PC-3 (cell line): ENCODE results near the gene UQCC2. TPM values are rescaled to one million over a fixed set of nuclear protein-coding genes. Genes with fewer than 3 reads are reported as not detected.

Experiments
- ATAC-seq: fragments of 200-7000 bp; cut with Tn5 transposase; 2 replicates; pipeline ENCODE4 v1.9.1; 2020; ENCODE audit warnings: mild to moderate bottlenecking, moderate library complexity
- BruUV-seq: library from RNA; stranded (reverse); fragments of 400-500 nt; replicated peaks from 2 replicates; lab custom pipeline; 2021; lab: Mats Ljungman, UMichigan
- CTCF ChIA-PET: fragments of 300-600 bp; sonication (Branson Sonifier 250); formaldehyde crosslinking; loops from one replicate; lab custom pipeline; 2022; ENCODE audit warnings: antibody characterized with exemption; lab: Charles Lee
- POLR2A ChIA-PET: fragments of 300-600 bp; sonication (Branson Sonifier 250); formaldehyde crosslinking; loops from one replicate; lab custom pipeline; 2022; ENCODE audit warnings: antibody characterized with exemption; ENCODE audit not compliant: unreplicated experiment; lab: Charles Lee
- DNase-seq: peaks from one replicate; pipeline ENCODE4 v3.0.0-alpha.2; 2015
- H2AFZ ChIP-seq: fragments of 300-600 bp; sonication (generic); 2 replicates; pipeline ENCODE4 v1.6.0; 2016; ENCODE audit warnings: antibody characterized with exemption, low read length
- H3F3A ChIP-seq: fragments of 300-600 bp; sonication (generic); one replicate; pipeline ENCODE4 v1.6.0; 2017; ENCODE audit warnings: antibody characterized with exemption, low read length, control low read depth, mild to moderate bottlenecking; ENCODE audit not compliant: unreplicated experiment
- H3K27ac ChIP-seq: fragments of 300-600 bp; sonication (generic); 2 replicates; pipeline ENCODE4 v1.5.1; 2016; ENCODE audit warnings: mild to moderate bottlenecking, low read length
- H3K27me3 ChIP-seq: fragments of 300-600 bp; sonication (generic); 2 replicates; pipeline ENCODE4 v1.6.1; 2016; ENCODE audit warnings: low read length, mixed read lengths
- H3K36me3 ChIP-seq: fragments of 300-600 bp; sonication (generic); 2 replicates; pipeline ENCODE4 v1.6.1; 2016; ENCODE audit warnings: low read depth, mixed run types, low read length, mixed read lengths
- H3K4me1 ChIP-seq: fragments of 300-600 bp; sonication (generic); 2 replicates; pipeline ENCODE4 v1.5.1; 2016; ENCODE audit warnings: low read length; ENCODE audit not compliant: insufficient read depth
- H3K4me2 ChIP-seq: fragments of 300-600 bp; sonication (generic); 2 replicates; pipeline ENCODE4 v1.6.0; 2016; ENCODE audit warnings: low read length
- H3K4me3 ChIP-seq: fragments of 300-600 bp; sonication (generic); 2 replicates; pipeline ENCODE4 v1.5.1; 2016; ENCODE audit warnings: mild to moderate bottlenecking, low read length, mixed read lengths
- H3K79me2 ChIP-seq: fragments of 300-600 bp; sonication (generic); 2 replicates; pipeline ENCODE4 v1.6.1; 2017; ENCODE audit warnings: low read length, mixed read lengths
- H3K9ac ChIP-seq: fragments of 300-600 bp; sonication (generic); 2 replicates; pipeline ENCODE4 v1.6.0; 2016; ENCODE audit warnings: mild to moderate bottlenecking, low read length
- H3K9me2 ChIP-seq: fragments of 300-600 bp; sonication (generic); replicated peaks from 2 replicates; pipeline ENCODE4 v1.6.1; 2016; ENCODE audit warnings: mixed run types, low read length, mixed read lengths
- H3K9me3 ChIP-seq: fragments of 300-600 bp; sonication (generic); 2 replicates; pipeline ENCODE4 v1.6.1; 2016; ENCODE audit warnings: low read length, mixed read lengths
- H4K20me1 ChIP-seq: fragments of 300-600 bp; sonication (generic); 2 replicates; pipeline ENCODE4 v1.6.1; 2016; ENCODE audit warnings: low read length, mixed read lengths
- EZH2 ChIP-seq: fragments of 300-600 bp; sonication (generic); IDR thresholded peaks from one replicate; pipeline ENCODE4 v1.6.1; 2017; ENCODE audit warnings: antibody characterized with exemption, mild to moderate bottlenecking, low read length; ENCODE audit not compliant: unreplicated experiment
- EZH2phosphoT487 ChIP-seq: fragments of 300-600 bp; sonication (generic); IDR thresholded peaks from 2 replicates; pipeline ENCODE4 v1.6.1; 2018; ENCODE audit warnings: mild to moderate bottlenecking, antibody characterized with exemption, low read length, borderline replicate concordance
- intact Hi-C: fragments of 100-400 bp; cut with micrococcal nuclease; formaldehyde crosslinking; loops from 2 replicates; pipeline ENCODE4 v1.9.0; 2023
- total RNA-seq: library from RNA; depleted of rRNA; stranded (reverse); fragments of >200 nt; gene quantifications from 2 replicates; pipeline ENCODE4 v1.2.3, GENCODE V29; 2014
- TF ChIP-seq, protein P1 (sequence below): fragments of 300-600 bp; sonication (generic); conservative IDR thresholded peaks from 2 replicates; pipeline ENCODE4 v1.5.1; 2017; ENCODE audit warnings: antibody characterized with exemption, low read depth, mild to moderate bottlenecking, low read length

The UQCC2 gene
- total RNA-seq, 1 experiment from 2014 or later: 107 TPM

DNA sequence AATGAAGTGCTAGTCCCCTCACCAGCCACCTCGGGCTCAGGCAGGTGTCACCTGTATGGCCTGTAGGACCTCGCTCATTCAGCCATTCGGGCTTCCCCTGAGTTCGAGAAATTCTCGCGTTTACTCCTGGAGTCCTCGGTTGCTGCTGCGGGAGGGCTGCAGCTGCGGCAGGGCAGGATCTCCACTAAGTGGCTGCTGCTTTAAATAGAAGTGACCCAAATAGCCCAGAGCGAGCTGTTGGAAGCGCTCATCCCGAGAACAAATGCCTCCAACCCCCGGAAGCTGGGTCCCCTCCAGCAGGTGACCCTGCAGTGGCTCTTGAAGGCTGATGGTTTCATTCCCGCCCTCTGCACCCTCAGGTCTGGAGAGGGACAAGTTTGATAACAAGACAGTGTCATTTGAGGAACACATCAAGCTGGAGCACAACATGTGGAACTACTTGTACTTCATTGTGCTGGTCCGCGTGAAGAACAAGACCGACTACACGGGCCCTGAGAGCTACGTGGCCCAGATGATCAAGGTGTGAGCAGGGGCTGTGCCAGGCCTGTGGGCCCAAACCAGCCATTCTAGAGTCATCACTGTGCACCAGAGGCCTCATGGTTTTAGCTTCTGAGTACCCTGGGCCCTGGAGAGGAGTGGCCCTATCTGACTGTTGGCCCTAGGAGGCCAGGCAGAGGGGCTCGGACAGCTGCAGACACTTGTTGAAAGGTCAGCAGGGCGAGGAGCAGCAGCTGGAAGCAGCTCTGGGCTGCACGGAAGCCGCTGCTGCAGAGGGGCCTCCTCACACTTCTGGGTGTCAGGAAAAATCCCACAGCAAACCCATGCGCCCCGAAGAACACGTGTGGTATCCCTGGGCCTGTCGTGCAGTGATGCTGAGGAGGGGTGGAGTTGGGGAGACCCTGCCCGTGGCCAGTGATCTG is 18.1 kb downstream of the UQCC2 start:
- Histone ChIP-seq H3K4me2 (peak overlapping the region; percentile 30), H3K4me1 (peaks cover 57% of the 10 kb centered on the region), H3K4me3 (no peak overlapping the region), H3K9ac (peak overlapping the region; percentile 72), H3K27ac (peak overlapping the region; percentile 94), H3K9me2 (no peaks in the 10 kb centered on the region), H2AFZ (no peak overlapping the region), H3F3A (no peaks in the 10 kb centered on the region), H4K20me1 (no peaks in the 10 kb centered on the region), H3K27me3 (no peaks in the 10 kb centered on the region), H3K79me2 (peaks cover 14% of the 10 kb centered on the region; the same call in 1 of the 2 replicates), H3K9me3 (no peaks in the 10 kb centered on the region), H3K36me3 (peaks cover 52% of the 10 kb centered on the region)
- ChIA-PET CTCF (interaction anchor here (1.2 kb wide), 1 partner anchor 103 kb away, joined by 5 read pairs; no protein-coding TSS in a partner anchor), POLR2A (no interaction called here)
- DNase-seq: no peak
- no TSS peak for BruUV-seq
- intact Hi-C loops: no loop called here
- TF ChIP-seq, protein P1, sequence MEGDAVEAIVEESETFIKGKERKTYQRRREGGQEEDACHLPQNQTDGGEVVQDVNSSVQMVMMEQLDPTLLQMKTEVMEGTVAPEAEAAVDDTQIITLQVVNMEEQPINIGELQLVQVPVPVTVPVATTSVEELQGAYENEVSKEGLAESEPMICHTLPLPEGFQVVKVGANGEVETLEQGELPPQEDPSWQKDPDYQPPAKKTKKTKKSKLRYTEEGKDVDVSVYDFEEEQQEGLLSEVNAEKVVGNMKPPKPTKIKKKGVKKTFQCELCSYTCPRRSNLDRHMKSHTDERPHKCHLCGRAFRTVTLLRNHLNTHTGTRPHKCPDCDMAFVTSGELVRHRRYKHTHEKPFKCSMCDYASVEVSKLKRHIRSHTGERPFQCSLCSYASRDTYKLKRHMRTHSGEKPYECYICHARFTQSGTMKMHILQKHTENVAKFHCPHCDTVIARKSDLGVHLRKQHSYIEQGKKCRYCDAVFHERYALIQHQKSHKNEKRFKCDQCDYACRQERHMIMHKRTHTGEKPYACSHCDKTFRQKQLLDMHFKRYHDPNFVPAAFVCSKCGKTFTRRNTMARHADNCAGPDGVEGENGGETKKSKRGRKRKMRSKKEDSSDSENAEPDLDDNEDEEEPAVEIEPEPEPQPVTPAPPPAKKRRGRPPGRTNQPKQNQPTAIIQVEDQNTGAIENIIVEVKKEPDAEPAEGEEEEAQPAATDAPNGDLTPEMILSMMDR: no peak
- TF ChIP-seq EZH2phosphoT487: no peak
- no peak for TF ChIP-seq EZH2
- ATAC-seq: no peak

DNA sequence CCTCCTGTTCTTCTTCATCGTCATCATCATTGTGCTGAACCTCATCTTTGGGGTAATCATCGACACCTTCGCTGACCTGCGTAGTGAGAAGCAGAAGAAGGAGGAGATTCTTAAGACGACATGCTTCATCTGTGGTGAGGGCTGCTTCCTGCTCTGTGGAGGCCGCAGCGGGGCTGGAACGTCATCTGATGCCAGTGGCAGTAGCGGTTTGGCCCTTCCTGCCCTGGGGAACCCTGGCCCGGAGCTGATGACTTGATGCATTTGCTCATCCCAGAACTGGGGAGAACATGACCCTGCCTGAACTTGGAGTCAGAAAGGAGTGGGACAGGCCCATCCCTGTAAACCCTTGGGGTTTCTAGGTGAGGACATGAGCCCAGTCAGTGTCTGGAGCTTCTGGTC is 18.7 kb downstream of the UQCC2 start:
- ChIA-PET CTCF (no interaction called here), POLR2A (no interaction called here)
- H3F3A ChIP-seq: no peaks in the 10 kb centered on the region
- 0 out of 2 replicates have a peak overlapping the region, but pooled peaks have one; percentile 94 for H3K27ac ChIP-seq
- no peaks in the 10 kb centered on the region for H3K27me3 ChIP-seq
- H3K9me3 ChIP-seq: no peaks in the 10 kb centered on the region
- TF ChIP-seq EZH2 (no peak), EZH2phosphoT487 (no peak)
- TF ChIP-seq, protein P1: no peak
- H3K36me3 ChIP-seq: peaks cover 47% of the 10 kb centered on the region
- H4K20me1 ChIP-seq: no peaks in the 10 kb centered on the region
- peaks cover 14% of the 10 kb centered on the region; the same call in 1 of the 2 replicates for H3K79me2 ChIP-seq
- ATAC-seq: no peak
- H3K4me2 ChIP-seq: no peak overlapping the region
- no peak overlapping the region for H3K9ac ChIP-seq
- DNase-seq: no peak
- peaks cover 56% of the 10 kb centered on the region for H3K4me1 ChIP-seq
- BruUV-seq: no TSS peak
- no peak overlapping the region for H2AFZ ChIP-seq
- no peak overlapping the region for H3K4me3 ChIP-seq
- no peaks in the 10 kb centered on the region for H3K9me2 ChIP-seq
- intact Hi-C loops: no loop called here
